ENCODE measurements around the gene RNF111. TPM values are rescaled to one million over a fixed set of nuclear protein-coding genes. Genes with fewer than 3 reads are reported as not detected.
"Not testable (repeated sequence)": the region's sequence is repeated elsewhere in the genome, so short reads cannot be mapped to it uniquely, and the experiment has no call there.

RNF111 gene
- total and polyA plus RNA-seq, 2 donors (not counting 1 experiment from before 2014, with no cell fraction given): 19.3 to 20.9 TPM

GRCh38 chr15:59143281-59143680, 155.8 kb downstream of the RNF111 start:
- peaks cover 5% of the 10 kb centered on the region for H3K36me3 ChIP-seq (ENCODE audit: control insufficient read depth, insufficient read depth, low read length)
- no peak overlapping the region for H3K9ac ChIP-seq (ENCODE audit: insufficient read depth, low read length)
- H3K4me2 ChIP-seq (ENCODE audit: extremely low read depth, insufficient read depth, low read length): no peak overlapping the region
- no peak for DNase-seq (ENCODE audit: low read depth in 2 of 2)
- H3K27me3 ChIP-seq (ENCODE audit: control insufficient read depth, insufficient read depth, low read length): no peaks in the 10 kb centered on the region
- no peak overlapping the region for H2AFZ ChIP-seq (ENCODE audit: low read length)
- no peak overlapping the region for H3K27ac ChIP-seq (ENCODE audit: insufficient read depth, low read length)
- H3K79me2 ChIP-seq (ENCODE audit: control insufficient read depth, insufficient read depth, low read length): no peaks in the 10 kb centered on the region
- no peak for TF ChIP-seq EZH2 (IDR thresholded peaks at IDR 0.05; ENCODE audit: low read length, missing control alignments)
- TF ChIP-seq CTCF (conservative IDR thresholded peaks at IDR 0.05 in 1 of 2, IDR thresholded peaks at IDR 0.05 in 1 of 2; ENCODE audit: low read depth in 1 of 2, low read length in 2 of 2): no peak
- H4K20me1 ChIP-seq (ENCODE audit: control insufficient read depth, extremely low read depth, insufficient read depth, low read length): no peaks in the 10 kb centered on the region
- no peaks in the 10 kb centered on the region for H3K9me3 ChIP-seq (ENCODE audit: control insufficient read depth, insufficient read depth, low read depth, low read length)
- H3K4me1 ChIP-seq (ENCODE audit: control insufficient read depth, extremely low read depth, insufficient read depth, low read length): no peaks in the 10 kb centered on the region
- H3K4me3 ChIP-seq (replicated peaks in 1 of 4; ENCODE audit: control extremely low read depth in 1 of 4, insufficient read depth in 1 of 4, low read depth in 3 of 4, low read length in 4 of 4): no peak overlapping the region

- peak in 1 of 2 donors; percentile 40 for TF ChIP-seq CTCF (conservative IDR thresholded peaks at IDR 0.05 in 1 of 2, IDR thresholded peaks at IDR 0.05 in 1 of 2; ENCODE audit: low read depth in 1 of 2, low read length in 2 of 2)
- not testable (repeated sequence) for H3K4me2 ChIP-seq (ENCODE audit: extremely low read depth, insufficient read depth, low read length); H4K20me1 ChIP-seq (ENCODE audit: control insufficient read depth, extremely low read depth, insufficient read depth, low read length); H3K79me2 ChIP-seq (ENCODE audit: control insufficient read depth, insufficient read depth, low read length); H2AFZ ChIP-seq (ENCODE audit: low read length); H3K4me1 ChIP-seq (ENCODE audit: control insufficient read depth, extremely low read depth, insufficient read depth, low read length); H3K27me3 ChIP-seq (ENCODE audit: control insufficient read depth, insufficient read depth, low read length); H3K4me3 ChIP-seq (replicated peaks in 1 of 4; ENCODE audit: control extremely low read depth in 1 of 4, insufficient read depth in 1 of 4, low read depth in 3 of 4, low read length in 4 of 4); H3K9me3 ChIP-seq (ENCODE audit: control insufficient read depth, insufficient read depth, low read depth, low read length); H3K27ac ChIP-seq (ENCODE audit: insufficient read depth, low read length); H3K36me3 ChIP-seq (ENCODE audit: control insufficient read depth, insufficient read depth, low read length); H3K9ac ChIP-seq (ENCODE audit: insufficient read depth, low read length)
- peak in 1 of 2 donors; percentile 19 for DNase-seq (ENCODE audit: low read depth in 2 of 2)
Measured at GRCh38 chr15:59144594-59144993, 157.1 kb downstream of the RNF111 start.

Other genes starting within 250 kb of the RNF111 start
- 157 and 224 TPM in 2 replicates for gene ADAM10, start 238.0 kb upstream of the RNF111 start, total RNA-seq
- 260 and 318 TPM in 2 replicates for gene ADAM10, start 238.0 kb upstream of the RNF111 start, polyA plus RNA-seq
- 16.2 and 22.3 TPM in 2 replicates for gene MINDY2, start 216.4 kb upstream of the RNF111 start, total RNA-seq
- gene MINDY2, start 216.4 kb upstream of the RNF111 start, polyA plus RNA-seq: 15.4 and 21.1 TPM in 2 replicates
- 57.0 and 67.2 TPM in 2 replicates for gene SLTM, start 54.0 kb upstream of the RNF111 start, total RNA-seq
- gene SLTM, start 54.0 kb upstream of the RNF111 start, polyA plus RNA-seq: 19.3 and 27.2 TPM in 2 replicates
- gene CCNB2, start 117.5 kb downstream of the RNF111 start, total RNA-seq: 1.5 and 19.3 TPM in 2 replicates
- 18.5 and 77.8 TPM in 2 replicates for gene CCNB2, start 117.5 kb downstream of the RNF111 start, polyA plus RNA-seq
- not detected in 2 replicates for gene LDHAL6B, start 219.2 kb downstream of the RNF111 start, total RNA-seq
- not detected in 2 replicates for gene LDHAL6B, start 219.2 kb downstream of the RNF111 start, polyA plus RNA-seq

Data from fibroblast of lung (primary cell).